Spleen (tissue), 7 donors: ENCODE data around the gene SLC9C1.

Experiments used
- POLR2AphosphoS5 ChIP-seq, 3 donors: sonication (generic); formaldehyde crosslinking; IDR thresholded peaks; one replicate each; pipeline ENCODE4 v1.5.1; 2017; ENCODE audit warnings: antibody characterized with exemption in 3 of 3
- TF ChIP-seq, protein P1 (sequence below), 11 experiments: fragments of 200-600 bp in 7 of 11; fragments of 450-650 bp in 4 of 11; sonication (generic) in 4 of 11; IDR thresholded peaks in 8 of 11; conservative IDR thresholded peaks in 3 of 11; 1 replicate in 7 of 11; 2 replicates in 4 of 11; pipeline versions ENCODE4 v1.4.0 to v1.8.0; 2016 to 2021; ENCODE audit warnings: antibody characterized with exemption in 11 of 11, inconsistent platforms in 4 of 11, mild to moderate bottlenecking in 1 of 11
- donor health status: DM: no; HTN: no; CAD: no; lungs with moderate emphysema.
- donor health status: DM: no; HTN: no; CAD: no.
- donor health status: DM: no; HTN: no; CAD: no.

DNA sequence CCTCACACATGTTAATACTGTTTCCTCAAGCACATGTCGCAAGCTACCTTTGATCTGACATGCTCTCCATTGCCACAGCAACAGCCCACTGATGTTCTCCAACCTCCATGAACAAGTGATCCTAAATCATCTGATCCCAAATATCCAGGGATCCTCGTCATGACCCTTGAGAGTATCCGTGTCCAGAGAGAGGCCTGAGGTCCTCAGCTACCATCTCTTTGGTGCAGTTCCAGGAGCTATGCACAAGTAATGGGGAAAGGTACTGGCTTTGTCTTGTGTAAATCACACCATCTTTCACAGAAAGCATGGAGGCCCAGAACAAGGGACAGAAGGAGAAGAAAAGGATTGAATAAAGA, 163.4 kb downstream of the SLC9C1 start:
- TF ChIP-seq, protein P1, sequence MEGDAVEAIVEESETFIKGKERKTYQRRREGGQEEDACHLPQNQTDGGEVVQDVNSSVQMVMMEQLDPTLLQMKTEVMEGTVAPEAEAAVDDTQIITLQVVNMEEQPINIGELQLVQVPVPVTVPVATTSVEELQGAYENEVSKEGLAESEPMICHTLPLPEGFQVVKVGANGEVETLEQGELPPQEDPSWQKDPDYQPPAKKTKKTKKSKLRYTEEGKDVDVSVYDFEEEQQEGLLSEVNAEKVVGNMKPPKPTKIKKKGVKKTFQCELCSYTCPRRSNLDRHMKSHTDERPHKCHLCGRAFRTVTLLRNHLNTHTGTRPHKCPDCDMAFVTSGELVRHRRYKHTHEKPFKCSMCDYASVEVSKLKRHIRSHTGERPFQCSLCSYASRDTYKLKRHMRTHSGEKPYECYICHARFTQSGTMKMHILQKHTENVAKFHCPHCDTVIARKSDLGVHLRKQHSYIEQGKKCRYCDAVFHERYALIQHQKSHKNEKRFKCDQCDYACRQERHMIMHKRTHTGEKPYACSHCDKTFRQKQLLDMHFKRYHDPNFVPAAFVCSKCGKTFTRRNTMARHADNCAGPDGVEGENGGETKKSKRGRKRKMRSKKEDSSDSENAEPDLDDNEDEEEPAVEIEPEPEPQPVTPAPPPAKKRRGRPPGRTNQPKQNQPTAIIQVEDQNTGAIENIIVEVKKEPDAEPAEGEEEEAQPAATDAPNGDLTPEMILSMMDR (IDR thresholded peaks at IDR 0.05 in 8 of 11, conservative IDR thresholded peaks at IDR 0.05 in 3 of 11): no peak
- TF ChIP-seq POLR2AphosphoS5 (IDR thresholded peaks at IDR 0.05): no peak
